ENCODE data around the gene ELOVL6.

DNA sequence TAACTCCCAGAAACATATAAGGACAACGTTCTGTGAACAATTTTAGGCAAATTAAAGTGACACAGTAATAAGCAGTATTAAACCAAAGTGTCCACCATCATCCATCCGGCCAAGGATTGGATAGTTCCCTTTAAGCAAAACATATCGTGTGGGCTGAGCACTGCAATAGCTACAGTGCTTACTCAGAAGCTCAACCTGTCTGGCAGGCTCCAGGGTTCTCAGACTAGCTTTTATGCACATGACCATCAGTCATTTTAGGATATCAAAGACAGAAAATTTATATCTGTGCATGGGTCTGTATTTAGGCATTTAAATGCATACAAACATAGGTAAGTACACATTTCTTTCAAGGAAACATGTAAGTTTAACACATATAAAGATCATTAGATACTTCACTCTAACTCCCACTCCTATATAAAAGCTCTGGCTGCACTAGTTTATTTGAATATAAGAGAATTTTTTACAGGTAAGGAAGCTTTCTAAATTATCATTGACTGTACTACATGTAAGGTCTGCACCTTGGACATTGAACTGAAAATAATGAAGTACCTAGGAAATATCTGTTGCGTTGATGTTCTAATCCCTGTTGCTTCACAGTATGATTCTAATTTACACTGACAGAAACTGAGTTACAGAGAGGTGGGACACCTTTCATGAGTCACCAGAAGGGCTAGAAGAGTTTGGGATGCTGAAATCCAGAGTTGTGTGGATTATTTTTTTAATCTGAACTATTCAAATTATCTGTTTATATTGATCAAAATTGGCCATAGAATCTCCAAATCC is 67.6 kb downstream of the ELOVL6 start:
- TF ChIP-seq, protein P1, sequence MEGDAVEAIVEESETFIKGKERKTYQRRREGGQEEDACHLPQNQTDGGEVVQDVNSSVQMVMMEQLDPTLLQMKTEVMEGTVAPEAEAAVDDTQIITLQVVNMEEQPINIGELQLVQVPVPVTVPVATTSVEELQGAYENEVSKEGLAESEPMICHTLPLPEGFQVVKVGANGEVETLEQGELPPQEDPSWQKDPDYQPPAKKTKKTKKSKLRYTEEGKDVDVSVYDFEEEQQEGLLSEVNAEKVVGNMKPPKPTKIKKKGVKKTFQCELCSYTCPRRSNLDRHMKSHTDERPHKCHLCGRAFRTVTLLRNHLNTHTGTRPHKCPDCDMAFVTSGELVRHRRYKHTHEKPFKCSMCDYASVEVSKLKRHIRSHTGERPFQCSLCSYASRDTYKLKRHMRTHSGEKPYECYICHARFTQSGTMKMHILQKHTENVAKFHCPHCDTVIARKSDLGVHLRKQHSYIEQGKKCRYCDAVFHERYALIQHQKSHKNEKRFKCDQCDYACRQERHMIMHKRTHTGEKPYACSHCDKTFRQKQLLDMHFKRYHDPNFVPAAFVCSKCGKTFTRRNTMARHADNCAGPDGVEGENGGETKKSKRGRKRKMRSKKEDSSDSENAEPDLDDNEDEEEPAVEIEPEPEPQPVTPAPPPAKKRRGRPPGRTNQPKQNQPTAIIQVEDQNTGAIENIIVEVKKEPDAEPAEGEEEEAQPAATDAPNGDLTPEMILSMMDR (IDR thresholded peaks at IDR 0.05; ENCODE audit: insufficient read depth, low read depth, low read length): no peak
- TF ChIP-seq EZH2 (IDR thresholded peaks at IDR 0.05; ENCODE audit: insufficient read depth, low read length): no peak
